HepG2 (cell line): Measurements from ENCODE around the gene MRPL38. TPM values are rescaled to one million over a fixed set of nuclear protein-coding genes. Genes with fewer than 3 reads are reported as not detected.
A peak's percentile ranks its signal among the peaks of the same experiment; 100 is the strongest.

Experiments used
- CREB1 ChIP-seq, 2 experiments: fragments of 450-650 bp in 1 of 2; IDR thresholded peaks; 2 replicates each; pipeline ENCODE4 v1.6.1; 2016 to 2017; ENCODE audit warnings: control low read depth in 1 of 2, mild to moderate bottlenecking in 1 of 2, missing compliant biosample characterization in 1 of 2, missing genetic modification characterization in 1 of 2
- EED ChIP-seq: sonication (generic); formaldehyde crosslinking; IDR thresholded peaks from 2 replicates; pipeline ENCODE4 v1.5.0; 2020; ENCODE audit warnings: mild to moderate bottlenecking, missing genetic modification reagents
- HOXD1 ChIP-seq: sonication (generic); formaldehyde crosslinking; IDR thresholded peaks from 2 replicates; pipeline ENCODE4 v1.5.0; 2020; ENCODE audit warnings: missing genetic modification reagents
- IKZF4 ChIP-seq: sonication (generic); formaldehyde crosslinking; IDR thresholded peaks from 2 replicates; pipeline ENCODE4 v1.5.1; 2020; ENCODE audit warnings: borderline replicate concordance, mild to moderate bottlenecking, low read depth, missing genetic modification reagents; ENCODE audit errors: not compliant biosample characterization
- SAFB2 ChIP-seq: sonication (generic); formaldehyde crosslinking; IDR thresholded peaks from 2 replicates; pipeline ENCODE4 v1.5.1; 2020; ENCODE audit warnings: missing genetic modification reagents, low read depth, mild to moderate bottlenecking, borderline replicate concordance
- SPEN ChIP-seq: sonication (generic); formaldehyde crosslinking; IDR thresholded peaks from 2 replicates; pipeline ENCODE4 v1.5.1; 2020; ENCODE audit warnings: low read depth, mild to moderate bottlenecking, missing genetic modification reagents
- TIGD3 ChIP-seq: sonication (generic); formaldehyde crosslinking; IDR thresholded peaks from 2 replicates; pipeline ENCODE4 v1.5.1; 2020; ENCODE audit warnings: mild to moderate bottlenecking, missing genetic modification reagents, borderline replicate concordance
- ZBTB7A ChIP-seq: sonication (generic); formaldehyde crosslinking; IDR thresholded peaks from 2 replicates; pipeline ENCODE4 v1.8.0; 2022; ENCODE audit warnings: mild to moderate bottlenecking, missing genetic modification reagents
- ZNF12 ChIP-seq: sonication (generic); formaldehyde crosslinking; IDR thresholded peaks from 2 replicates; pipeline ENCODE4 v1.5.0; 2020; ENCODE audit warnings: missing genetic modification reagents
- ZNF121 ChIP-seq: sonication (generic); formaldehyde crosslinking; IDR thresholded peaks from 2 replicates; pipeline ENCODE4 v1.5.0; 2020; ENCODE audit warnings: mild to moderate bottlenecking, missing genetic modification reagents
- ZNF280D ChIP-seq: sonication (generic); formaldehyde crosslinking; IDR thresholded peaks from 2 replicates; pipeline ENCODE4 v1.5.1; 2020; ENCODE audit warnings: mild to moderate bottlenecking, missing genetic modification reagents
- ZNF317 ChIP-seq: sonication (generic); formaldehyde crosslinking; IDR thresholded peaks from 2 replicates; pipeline ENCODE4 v1.5.0; 2020; ENCODE audit warnings: mild to moderate bottlenecking, missing genetic modification reagents
- ZNF343 ChIP-seq: sonication (generic); formaldehyde crosslinking; IDR thresholded peaks from 2 replicates; pipeline ENCODE4 v1.4.0; 2020; ENCODE audit warnings: mild to moderate bottlenecking, missing genetic modification reagents
- ZNF747 ChIP-seq: sonication (generic); formaldehyde crosslinking; IDR thresholded peaks from 2 replicates; pipeline ENCODE4 v1.8.1; 2023; ENCODE audit warnings: missing genetic modification reagents, mild to moderate bottlenecking, borderline replicate concordance
- ZNF850 ChIP-seq: sonication (generic); formaldehyde crosslinking; conservative IDR thresholded peaks from 2 replicates; pipeline ENCODE4 v1.9.0; 2021; ENCODE audit warnings: mild to moderate bottlenecking, missing genetic modification reagents
- polyA plus RNA-seq, 8 experiments: library from polyadenylated mRNA; depleted of rRNA in 3 of 8; stranded (reverse) in 7 of 8; unstranded in 1 of 8; fragments of >200 nt; fragmentation: Illumina TruSeq in 4 of 8; extraction: Trizol in 4 of 8; gene quantifications; 2 replicates each; pipeline versions ENCODE4 v1.2.1 to v1.2.3, GENCODE V29; 2011 to 2016; ENCODE audit warnings: low read depth in 4 of 8, missing spikeins in 1 of 8, mixed read lengths in 1 of 8; ENCODE audit not compliant: insufficient read depth in 1 of 8
- total RNA-seq, 5 experiments: library from RNA; depleted of rRNA; stranded (reverse); fragments of >200 nt; fragmentation: Illumina TruSeq; extraction: Trizol; gene quantifications; 2 replicates each; pipeline ENCODE4 v1.2.3, GENCODE V29; 2016; ENCODE audit warnings: low read depth in 1 of 5
- TF ChIP-seq, protein P1 (sequence below): sonication (generic); formaldehyde crosslinking; IDR thresholded peaks from 2 replicates; pipeline ENCODE4 v1.8.0; 2022; ENCODE audit warnings: mild to moderate bottlenecking, missing genetic modification reagents
- TF ChIP-seq, protein P2 (sequence below): sonication (generic); formaldehyde crosslinking; IDR thresholded peaks from 2 replicates; pipeline ENCODE4 v1.5.0; 2020; ENCODE audit warnings: mild to moderate bottlenecking, missing genetic modification reagents, moderate library complexity
- TF ChIP-seq, protein P3 (sequence below): sonication (generic); formaldehyde crosslinking; IDR thresholded peaks from 2 replicates; pipeline ENCODE4 v1.8.0; 2022; ENCODE audit warnings: mild to moderate bottlenecking, missing genetic modification reagents, borderline replicate concordance

MRPL38 gene
- total and polyA plus RNA-seq, 2 of the 13 experiments (the other 11 are each of a cell fraction or from before 2014, with no cell fraction given): 83.7 to 125 TPM

DNA sequence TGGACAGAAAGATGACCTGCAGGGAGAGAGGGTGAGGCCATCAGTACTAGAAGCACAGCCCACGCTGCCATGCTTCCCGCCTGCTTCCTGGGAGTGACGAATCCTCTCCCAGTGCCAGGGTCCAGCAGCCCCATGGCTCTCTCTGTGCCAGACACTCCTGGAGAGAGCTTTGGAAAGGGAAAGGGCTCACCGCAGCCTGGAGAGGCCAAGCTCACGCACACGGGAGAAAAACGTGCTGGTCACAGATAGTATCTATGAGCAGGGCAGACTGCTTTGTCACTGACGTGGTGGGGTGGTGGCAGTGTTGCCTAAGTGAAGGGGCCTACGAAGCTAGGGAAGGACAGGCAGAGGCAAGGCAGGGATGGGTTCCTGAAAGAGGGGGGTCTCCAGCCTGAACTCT lies 55.0 kb downstream of the MRPL38 start (continued):
- TF ChIP-seq IKZF4 (CRISPR knock-in tag) (no peak), ZNF317 (CRISPR knock-in tag) (no peak), ZNF850 (CRISPR knock-in tag) (no peak), ZNF747 (no peak), ZNF121 (CRISPR knock-in tag) (no peak), TIGD3 (CRISPR knock-in tag) (no peak), CREB1 (IDR thresholded peaks at IDR 0.05) (no peak), CREB1 (CRISPR knock-in tag; IDR thresholded peaks at IDR 0.05) (no peak), HOXD1 (CRISPR knock-in tag) (no peak), SPEN (CRISPR knock-in tag) (no peak), EED (no peak), ZBTB7A (CRISPR knock-in tag) (peak; percentile 22; the same call in 1 of the 2 replicates), ZNF343 (CRISPR knock-in tag) (0 out of 2 replicates have a peak, but pooled peaks have one; percentile 28), ZNF280D (CRISPR knock-in tag) (no peak), ZNF12 (CRISPR knock-in tag) (no peak), SAFB2 (0 out of 2 replicates have a peak, but pooled peaks have one; percentile 49)
- TF ChIP-seq, protein P1, sequence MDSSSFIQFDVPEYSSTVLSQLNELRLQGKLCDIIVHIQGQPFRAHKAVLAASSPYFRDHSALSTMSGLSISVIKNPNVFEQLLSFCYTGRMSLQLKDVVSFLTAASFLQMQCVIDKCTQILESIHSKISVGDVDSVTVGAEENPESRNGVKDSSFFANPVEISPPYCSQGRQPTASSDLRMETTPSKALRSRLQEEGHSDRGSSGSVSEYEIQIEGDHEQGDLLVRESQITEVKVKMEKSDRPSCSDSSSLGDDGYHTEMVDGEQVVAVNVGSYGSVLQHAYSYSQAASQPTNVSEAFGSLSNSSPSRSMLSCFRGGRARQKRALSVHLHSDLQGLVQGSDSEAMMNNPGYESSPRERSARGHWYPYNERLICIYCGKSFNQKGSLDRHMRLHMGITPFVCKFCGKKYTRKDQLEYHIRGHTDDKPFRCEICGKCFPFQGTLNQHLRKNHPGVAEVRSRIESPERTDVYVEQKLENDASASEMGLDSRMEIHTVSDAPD (CRISPR knock-in tag): no peak
- TF ChIP-seq, protein P2, sequence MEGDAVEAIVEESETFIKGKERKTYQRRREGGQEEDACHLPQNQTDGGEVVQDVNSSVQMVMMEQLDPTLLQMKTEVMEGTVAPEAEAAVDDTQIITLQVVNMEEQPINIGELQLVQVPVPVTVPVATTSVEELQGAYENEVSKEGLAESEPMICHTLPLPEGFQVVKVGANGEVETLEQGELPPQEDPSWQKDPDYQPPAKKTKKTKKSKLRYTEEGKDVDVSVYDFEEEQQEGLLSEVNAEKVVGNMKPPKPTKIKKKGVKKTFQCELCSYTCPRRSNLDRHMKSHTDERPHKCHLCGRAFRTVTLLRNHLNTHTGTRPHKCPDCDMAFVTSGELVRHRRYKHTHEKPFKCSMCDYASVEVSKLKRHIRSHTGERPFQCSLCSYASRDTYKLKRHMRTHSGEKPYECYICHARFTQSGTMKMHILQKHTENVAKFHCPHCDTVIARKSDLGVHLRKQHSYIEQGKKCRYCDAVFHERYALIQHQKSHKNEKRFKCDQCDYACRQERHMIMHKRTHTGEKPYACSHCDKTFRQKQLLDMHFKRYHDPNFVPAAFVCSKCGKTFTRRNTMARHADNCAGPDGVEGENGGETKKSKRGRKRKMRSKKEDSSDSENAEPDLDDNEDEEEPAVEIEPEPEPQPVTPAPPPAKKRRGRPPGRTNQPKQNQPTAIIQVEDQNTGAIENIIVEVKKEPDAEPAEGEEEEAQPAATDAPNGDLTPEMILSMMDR (CRISPR knock-in tag): peak; percentile 5; the same call in 1 of the 2 replicates
- TF ChIP-seq, protein P3, sequence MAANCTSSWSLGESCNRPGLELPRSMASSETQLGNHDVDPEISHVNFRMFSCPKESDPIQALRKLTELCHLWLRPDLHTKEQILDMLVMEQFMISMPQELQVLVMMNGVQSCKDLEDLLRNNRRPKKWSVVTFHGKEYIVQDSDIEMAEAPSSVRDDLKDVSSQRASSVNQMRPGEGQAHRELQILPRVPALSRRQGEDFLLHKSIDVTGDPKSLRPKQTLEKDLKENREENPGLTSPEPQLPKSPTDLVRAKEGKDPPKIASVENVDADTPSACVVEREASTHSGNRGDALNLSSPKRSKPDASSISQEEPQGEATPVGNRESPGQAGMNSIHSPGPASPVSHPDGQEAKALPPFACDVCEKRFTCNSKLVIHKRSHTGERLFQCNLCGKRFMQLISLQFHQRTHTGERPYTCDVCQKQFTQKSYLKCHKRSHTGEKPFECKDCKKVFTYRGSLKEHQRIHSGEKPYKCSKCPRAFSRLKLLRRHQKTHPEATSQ (CRISPR knock-in tag): no peak
- TF ChIP-seq, all 625 proteins: peak for 8
